GM21786 (cell line): Measurements from ENCODE around the gene CIROP.
"Not testable (repeated sequence)": the region's sequence is repeated elsewhere in the genome, so short reads cannot be mapped to it uniquely, and the experiment has no call there.

Experiments used
- ATAC-seq: cut with Tn5 transposase; IDR thresholded peaks from one replicate; pipeline ENCODE4 v1.9.1; 2021; ENCODE audit not compliant: unreplicated experiment

Gene CIROP

DNA sequence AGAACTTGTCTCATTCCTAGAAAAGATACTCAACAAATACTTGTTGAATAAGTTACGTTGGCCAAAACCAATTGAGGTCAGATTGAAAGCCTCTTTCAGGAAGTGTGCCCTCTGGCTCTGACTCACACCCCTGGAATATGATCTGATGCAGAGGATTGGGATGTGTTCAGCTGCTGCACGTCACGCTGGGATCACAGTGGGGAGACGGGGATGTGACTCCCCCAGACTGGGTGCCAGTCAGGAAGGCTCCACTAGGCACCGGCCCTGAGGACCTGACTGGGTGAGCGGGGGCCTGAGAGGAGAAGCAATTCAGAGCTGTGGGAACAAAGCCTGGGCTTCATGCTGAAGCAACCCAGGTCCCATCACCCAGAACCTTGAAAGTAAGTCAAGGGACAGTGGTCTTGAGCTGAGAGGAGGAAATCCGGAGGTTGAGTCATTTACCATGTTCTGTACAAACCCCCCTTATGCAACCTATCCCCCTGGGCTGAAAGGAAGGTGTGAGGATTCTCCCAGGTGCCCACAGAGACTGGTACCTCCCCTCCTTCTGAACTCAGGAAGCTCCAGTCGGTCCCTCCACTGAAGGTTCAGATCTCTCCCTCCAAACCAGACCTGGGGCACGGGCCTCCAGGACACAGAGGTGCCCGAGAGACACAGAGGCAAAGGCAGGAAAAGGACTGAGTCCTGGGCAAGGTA lies 10.4 kb upstream of the CIROP start:
- ATAC-seq = no peak

DNA sequence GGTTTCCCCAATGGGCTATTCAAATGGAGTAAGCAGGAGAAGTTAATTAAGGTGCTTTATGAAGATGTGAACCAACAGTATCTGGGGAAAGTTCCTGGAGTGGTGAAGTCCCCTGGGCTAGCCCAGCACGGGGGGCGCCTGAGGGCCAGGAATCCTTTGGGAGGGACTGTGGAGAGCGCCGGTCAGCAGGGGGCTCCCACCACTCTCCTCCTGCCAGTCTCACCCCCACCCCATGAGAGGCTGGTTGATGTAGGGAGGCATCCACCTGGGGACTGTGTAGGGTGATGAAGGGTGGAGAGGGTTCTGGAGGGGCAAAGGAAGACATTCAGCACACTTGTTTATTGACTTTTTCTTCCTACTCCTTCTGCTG lies 9.9 kb upstream of the CIROP start:
- no peak for ATAC-seq

- no peak for ATAC-seq
Observed at GRCh38 chr14:23114120-23114458, 9.3 kb upstream of the CIROP start.

- ATAC-seq = no peak
Observed at GRCh38 chr14:23113431-23114119, 8.8 kb upstream of the CIROP start.

- ATAC-seq = no peak
Observed at GRCh38 chr14:23112359-23113178, 7.8 kb upstream of the CIROP start.

DNA sequence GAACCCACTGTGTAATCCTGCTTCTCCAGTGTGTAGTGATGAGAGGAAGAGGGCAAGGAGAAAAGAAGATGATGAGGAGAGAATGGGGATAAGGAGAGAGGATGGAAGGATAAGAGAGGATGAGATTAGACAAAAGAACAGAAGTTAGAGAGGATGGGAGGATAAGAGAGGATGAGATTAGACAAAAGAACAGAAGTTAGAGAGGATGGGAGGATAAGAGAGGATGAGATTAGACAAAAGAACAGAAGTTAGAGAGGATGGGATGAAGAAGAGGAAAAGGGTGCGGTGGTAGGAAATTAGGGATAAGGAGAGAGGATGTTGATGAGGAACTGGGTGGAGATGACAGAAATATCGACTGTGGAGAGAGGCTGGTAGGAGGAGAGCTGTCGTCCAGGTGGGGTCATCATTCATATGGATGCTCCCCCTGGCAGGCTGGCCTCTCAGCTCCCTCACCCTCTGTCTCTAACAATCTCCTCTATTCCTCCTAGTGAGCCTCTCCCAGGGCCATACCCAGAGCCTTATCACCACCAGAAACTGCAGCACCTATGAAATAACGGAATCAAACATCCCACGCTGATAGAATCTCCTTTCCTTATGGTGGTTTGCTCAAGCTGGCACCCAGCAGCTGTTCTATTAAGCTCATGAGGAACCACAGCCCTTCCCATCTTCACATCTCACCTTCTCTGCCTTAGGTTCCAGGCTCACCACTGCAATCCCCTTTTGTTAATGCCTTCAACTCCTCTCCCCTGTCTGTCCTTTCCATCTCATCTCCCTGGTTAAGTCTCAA lies 6.0 kb upstream of the CIROP start:
- ATAC-seq = no peak

GRCh38 chr14:23109769-23110168 lies 5.0 kb upstream of the CIROP start:
- ATAC-seq = no peak

DNA sequence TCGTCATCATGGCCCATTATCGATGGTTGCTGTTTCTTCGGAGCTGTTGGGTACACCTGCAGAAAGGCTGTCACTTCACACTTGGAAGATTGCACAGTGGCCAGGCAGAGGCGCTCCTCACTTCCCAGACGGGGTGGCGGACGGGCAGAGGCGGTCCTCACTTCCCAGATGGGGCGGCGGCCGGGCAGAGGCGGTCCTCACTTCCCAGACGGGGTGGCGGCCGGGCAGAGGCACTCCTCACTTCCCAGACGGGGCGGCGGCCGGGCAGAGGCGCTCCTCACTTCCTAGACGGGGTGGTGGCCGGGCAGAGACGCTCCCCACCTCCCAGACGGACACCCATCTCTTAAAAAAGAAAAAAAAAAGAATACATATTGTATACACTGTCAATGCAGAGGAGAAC lies 3.4 kb upstream of the CIROP start:
- ATAC-seq = not testable (repeated sequence)

GRCh38 chr14:23107620-23108019 lies 2.8 kb upstream of the CIROP start:
- not testable (repeated sequence) for ATAC-seq

DNA sequence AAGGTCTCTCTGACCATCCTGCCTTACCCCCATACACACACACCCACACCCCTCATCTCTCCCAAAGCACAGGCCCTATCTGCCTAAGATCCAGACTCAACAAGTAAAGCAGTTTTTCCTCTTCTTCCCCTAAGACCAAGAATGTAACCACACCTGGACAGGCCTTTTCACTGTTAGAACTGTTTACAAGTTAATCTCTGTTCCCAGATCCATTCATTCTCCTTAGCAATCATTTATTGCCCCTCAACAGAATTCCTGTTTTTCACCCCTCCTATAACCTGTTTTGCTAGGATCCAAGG lies 1.9 kb upstream of the CIROP start:
- ATAC-seq = no peak

DNA sequence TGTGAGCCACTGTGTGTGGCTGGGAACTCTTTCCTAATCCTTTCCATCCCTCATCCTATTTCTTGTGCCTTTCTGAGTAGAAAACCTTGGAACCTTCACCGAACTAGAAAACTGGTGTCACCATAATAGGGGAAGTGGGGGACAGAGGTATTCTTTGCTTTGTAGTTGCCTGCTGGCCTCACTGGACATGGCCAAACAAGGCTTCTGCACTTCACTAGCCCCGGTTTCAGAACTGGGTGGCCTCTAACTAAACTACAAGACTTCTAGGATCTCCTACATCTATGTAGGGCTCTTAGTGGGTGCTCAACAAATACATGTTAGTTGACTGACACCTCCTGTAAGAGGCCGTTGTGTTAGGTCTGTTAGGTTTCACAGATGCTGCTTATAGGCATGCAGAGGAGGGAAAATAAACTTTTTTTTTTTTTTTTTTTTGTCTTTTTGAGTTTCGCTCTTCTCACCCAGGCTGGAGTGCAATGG lies 597 bp upstream of the CIROP start:
- no peak for ATAC-seq

DNA sequence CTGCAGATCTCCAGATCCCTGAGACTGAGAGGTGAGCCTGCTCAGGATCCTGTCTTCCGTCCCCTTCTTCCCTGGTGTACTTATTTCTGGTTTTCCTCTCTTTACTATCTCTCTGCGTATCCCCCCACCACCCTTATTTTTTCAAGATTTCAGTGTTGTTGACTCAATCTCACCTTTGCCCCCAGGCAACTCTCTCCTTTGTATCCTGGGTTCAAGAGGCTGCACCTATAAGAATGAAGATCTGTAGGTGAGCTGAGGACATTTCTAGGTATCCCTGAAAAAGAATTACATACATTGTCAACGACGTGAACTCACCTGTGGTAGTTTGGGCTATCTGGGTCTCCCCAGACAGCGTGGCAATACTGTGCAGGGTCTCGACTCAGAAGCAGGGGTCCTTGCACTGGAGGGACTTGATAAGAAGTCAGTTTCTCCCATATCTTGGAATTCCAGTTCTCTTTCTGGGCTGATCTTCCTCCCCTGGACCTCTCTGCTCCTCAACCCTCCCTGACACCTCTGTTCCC lies 659 bp downstream of the CIROP start:
- no peak for ATAC-seq

DNA sequence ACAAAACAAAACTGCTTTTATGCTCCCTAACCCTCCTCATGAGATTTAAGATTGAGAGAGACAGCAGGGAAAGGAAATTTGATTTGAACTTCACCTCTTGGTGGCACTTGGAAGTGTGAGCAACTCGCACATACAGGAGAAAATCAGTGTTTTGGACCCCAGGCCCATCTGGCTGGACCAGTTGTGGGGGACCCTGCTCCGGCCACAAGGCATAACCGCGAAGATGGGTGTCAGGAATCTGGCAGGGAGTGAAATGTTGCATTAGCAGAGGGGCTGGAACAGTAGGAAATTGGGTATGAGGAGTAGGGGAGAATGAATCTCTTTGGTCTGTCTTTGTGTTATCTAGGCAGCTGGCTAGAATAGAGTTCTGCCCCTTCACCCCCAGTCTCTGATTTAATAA lies 1.2 kb downstream of the CIROP start:
- ATAC-seq = no peak

DNA sequence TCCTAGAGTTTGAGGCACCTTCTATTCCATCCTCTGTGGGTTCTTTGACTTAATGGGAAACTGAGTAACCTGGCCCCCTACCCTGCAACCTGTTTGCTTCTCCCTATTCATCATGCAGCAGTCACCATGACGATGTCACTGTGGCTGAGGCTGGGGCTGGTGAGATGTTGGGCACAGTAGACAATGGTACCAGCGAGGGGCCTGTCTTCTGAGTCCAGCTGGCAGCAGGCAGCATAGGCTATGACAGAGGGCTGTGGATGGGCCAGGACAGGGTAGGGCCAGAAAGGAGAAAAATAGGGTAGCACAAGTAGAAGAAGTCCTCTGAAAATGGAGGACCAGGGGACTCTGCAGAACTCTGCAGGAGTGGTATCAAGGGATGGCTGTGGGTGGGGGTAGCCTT lies 2.0 kb downstream of the CIROP start:
- no peak for ATAC-seq

DNA sequence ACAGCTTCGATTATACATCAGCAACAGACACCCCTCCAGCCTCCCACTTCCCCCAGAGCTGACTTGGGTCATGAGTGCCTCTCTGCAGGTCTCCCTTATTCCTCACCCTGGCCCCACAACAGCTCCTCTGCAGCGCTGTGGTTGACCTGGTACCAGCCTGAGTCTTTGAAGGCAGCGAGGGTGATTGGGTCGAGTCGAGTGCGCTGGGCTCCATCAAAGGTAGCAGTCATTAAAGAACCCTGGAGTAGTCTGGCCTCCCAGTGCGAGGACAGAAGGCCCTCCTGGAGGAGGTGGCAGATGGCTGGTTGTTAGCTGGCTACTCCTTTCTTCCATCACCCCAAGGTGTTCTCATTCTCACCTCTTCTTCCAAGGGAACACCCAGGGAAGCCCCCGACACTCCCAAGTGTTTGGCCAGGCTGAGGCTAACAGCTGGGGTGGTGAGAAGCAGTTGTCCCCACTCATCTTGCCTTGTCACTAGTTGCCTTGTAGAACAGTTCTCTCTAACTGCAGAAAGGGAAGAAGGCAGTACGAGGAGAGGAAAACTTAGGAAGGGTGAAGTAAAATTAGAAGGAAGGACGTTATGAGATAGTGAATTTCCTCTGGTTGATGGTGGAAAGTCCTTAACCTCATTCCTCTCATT lies 2.7 kb downstream of the CIROP start:
- ATAC-seq = no peak

DNA sequence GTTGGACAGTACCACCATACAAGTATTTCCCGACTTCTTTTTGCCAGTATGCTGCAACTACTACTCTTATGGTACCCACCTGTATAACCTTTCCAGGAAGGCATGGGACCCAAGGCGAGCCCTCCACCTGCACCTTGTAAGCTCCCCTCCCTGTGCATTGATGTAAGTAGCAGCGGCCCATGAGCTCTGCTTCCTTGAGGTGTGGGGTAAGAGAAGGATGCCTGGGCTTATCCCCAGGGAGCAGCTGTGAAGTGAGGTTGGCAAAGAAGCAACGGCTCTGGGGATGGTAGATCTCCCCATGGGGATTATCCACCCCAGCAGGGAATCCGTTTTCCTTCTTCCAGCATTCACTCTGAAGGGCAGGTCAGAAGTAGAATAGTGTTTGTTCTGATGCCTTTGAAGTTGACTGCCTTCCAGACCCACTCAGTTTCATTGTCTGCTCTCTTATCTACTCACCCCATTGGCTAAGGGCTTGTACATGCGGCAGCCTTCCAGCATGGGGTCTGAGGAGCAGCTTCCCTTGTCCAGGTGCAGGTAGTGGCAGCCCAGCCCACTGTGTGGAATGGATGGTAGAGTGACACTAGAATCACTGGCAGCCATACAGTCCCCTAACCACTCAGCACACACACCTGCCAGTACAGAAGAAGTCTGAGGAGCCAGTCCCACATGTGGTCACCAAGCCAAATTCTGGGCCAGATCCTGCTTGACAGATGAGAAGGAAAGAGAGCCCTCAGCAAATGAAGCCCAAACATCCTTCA lies 3.4 kb downstream of the CIROP start:
- no peak for ATAC-seq

DNA sequence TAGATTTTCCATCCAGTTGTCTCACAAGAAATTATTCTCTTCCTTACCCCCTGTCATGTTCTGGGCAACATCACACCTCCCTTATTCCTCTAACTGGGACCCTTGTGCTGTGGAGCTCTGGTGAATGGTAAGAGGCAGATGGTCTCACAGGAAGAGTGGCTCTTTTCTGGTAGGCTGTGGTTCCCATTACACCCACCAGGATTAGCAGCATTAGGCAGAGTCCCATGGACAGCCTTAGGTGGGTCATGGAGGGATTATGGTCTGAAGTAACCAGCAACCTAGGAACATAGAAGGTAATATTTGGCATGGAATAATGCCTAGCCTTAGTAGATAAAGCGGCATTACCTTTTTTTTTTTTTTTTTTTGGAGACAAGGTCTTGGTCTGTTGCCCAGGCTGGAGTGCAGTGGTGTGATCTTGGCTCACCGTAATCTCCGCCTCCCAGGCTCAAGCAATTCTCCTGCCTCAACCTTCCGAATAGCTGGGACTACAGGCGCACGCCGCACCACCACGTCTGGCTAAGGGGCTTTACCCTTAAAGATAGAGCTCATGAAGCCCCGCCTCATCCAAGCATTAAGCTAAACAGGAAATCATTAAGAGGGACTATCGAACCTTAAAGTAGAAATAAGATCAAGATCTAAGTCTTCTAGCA lies 5.5 kb downstream of the CIROP start:
- ATAC-seq = no peak

DNA sequence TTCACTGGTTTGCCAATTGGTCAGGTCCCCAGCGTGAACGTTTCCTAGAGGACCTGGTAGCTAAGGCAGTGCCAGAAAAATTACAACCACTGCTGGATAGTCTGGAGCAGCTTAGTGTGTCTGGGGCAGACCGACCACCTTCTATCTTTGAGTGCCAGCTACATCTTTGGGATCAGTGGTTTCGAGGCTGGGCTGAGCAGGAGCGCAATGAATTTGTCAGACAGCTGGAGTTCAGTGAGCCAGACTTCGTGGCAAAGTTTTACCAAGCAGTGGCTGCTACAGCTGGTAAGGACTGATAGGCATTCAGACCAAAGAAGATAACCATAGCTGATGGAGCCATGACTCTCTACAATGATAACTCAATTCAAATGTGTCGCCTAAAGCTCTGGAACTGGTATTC lies 7.0 kb downstream of the CIROP start:
- no peak for ATAC-seq
